Adrenal gland (tissue), 5 donors: ENCODE data around the gene ANKRD42.

ENCODE experiments used
- CTCF ChIP-seq, 6 experiments: fragments of 450-650 bp in 4 of 6; fragments of 200-600 bp in 2 of 6; sonication (generic) in 1 of 6; IDR thresholded peaks; 1 replicate in 5 of 6; 2 replicates in 1 of 6; pipeline versions ENCODE4 v1.5.1 to v1.8.0; 2016 to 2021; ENCODE audit warnings: antibody characterized with exemption in 6 of 6, mild to moderate bottlenecking in 2 of 6, moderate library complexity in 1 of 6
- POLR2A ChIP-seq, 2 donors: fragments of 450-650 bp; IDR thresholded peaks; one replicate each; pipeline ENCODE4 v1.6.1; 2017; ENCODE audit warnings: antibody characterized with exemption in 2 of 2, mild to moderate bottlenecking in 2 of 2, moderate library complexity in 1 of 2
- donor health status: DM: no; HTN: no; CAD: no.

GRCh38 chr11:83192606-83193245 is 786 bp upstream of the ANKRD42 start:
- TF ChIP-seq CTCF (IDR thresholded peaks at IDR 0.05) (no peak), POLR2A (IDR thresholded peaks at IDR 0.05) (no peak)
